Activated T-cell treated with anti-CD3 and anti-CD28 coated beads for 48 hours (primary cell): Measurements from ENCODE around the gene CAMKK2.
"Not testable (repeated sequence)": the region's sequence is repeated elsewhere in the genome, so short reads cannot be mapped to it uniquely, and the experiment has no call there.

Experiments used
- DNase-seq: peaks from one replicate; pipeline ENCODE4 v3.0.0-alpha.2; 2020; ENCODE audit warnings: low read depth

Gene CAMKK2

GRCh38 chr12:121223292-121224285 is 72.9 kb downstream of the CAMKK2 start:
- peak; percentile 33 for DNase-seq

GRCh38 chr12:121222847-121223246 is 73.7 kb downstream of the CAMKK2 start:
- no peak for DNase-seq

- DNase-seq: no peak
Measured at GRCh38 chr12:121219353-121219986, 77.0 kb downstream of the CAMKK2 start.

GRCh38 chr12:121218588-121219352 is 77.7 kb downstream of the CAMKK2 start:
- no peak for DNase-seq

- no peak for DNase-seq
Measured at GRCh38 chr12:121217761-121218160, 78.7 kb downstream of the CAMKK2 start.

GRCh38 chr12:121217063-121217462 is 79.4 kb downstream of the CAMKK2 start:
- DNase-seq: no peak

- no peak for DNase-seq
Measured at GRCh38 chr12:121216102-121216501, 80.4 kb downstream of the CAMKK2 start.

GRCh38 chr12:121214855-121215745 is 81.4 kb downstream of the CAMKK2 start:
- DNase-seq: no peak

- no peak for DNase-seq
Measured at GRCh38 chr12:121214166-121214777, 82.2 kb downstream of the CAMKK2 start.

- no peak for DNase-seq
Measured at GRCh38 chr12:121212875-121213274, 83.6 kb downstream of the CAMKK2 start.

- DNase-seq: peak; percentile 88
Measured at GRCh38 chr12:121209624-121210572, 86.6 kb downstream of the CAMKK2 start, which contains the start of gene P2RX4. Gene P2RX4, plus strand, starts transcription at chr12:121210129. Its CDS starts 36 bp downstream, at chr12:121210165.

GRCh38 chr12:121209221-121209620 is 87.3 kb downstream of the CAMKK2 start:
- no peak for DNase-seq

GRCh38 chr12:121208571-121208970 is 87.9 kb downstream of the CAMKK2 start:
- not testable (repeated sequence) for DNase-seq

GRCh38 chr12:121205491-121205890 is 91.0 kb downstream of the CAMKK2 start:
- DNase-seq: no peak

- DNase-seq: no peak
Measured at GRCh38 chr12:121203482-121203881, 93.0 kb downstream of the CAMKK2 start.

- DNase-seq: no peak
Measured at GRCh38 chr12:121202407-121203355, 93.8 kb downstream of the CAMKK2 start.

GRCh38 chr12:121201140-121201539 is 95.4 kb downstream of the CAMKK2 start:
- not testable (repeated sequence) for DNase-seq

GRCh38 chr12:121198949-121199348 is 97.6 kb downstream of the CAMKK2 start:
- no peak for DNase-seq
